GM23338 (cell line): ENCODE results near the gene ATP6V0E2. TPM values are rescaled to one million over a fixed set of nuclear protein-coding genes. Genes with fewer than 3 reads are reported as not detected.

Experiments used
- ATAC-seq: fragments of 200-7000 bp; cut with Tn5 transposase; 3 replicates; pipeline ENCODE4 v1.9.1; 2020
- DNase-seq: peaks from one replicate; pipeline ENCODE4 v3.0.0-alpha.2; 2015; ENCODE audit warnings: low spot score
- H2AFZ ChIP-seq: fragments of 200-600 bp; sonication (generic); 2 replicates; pipeline ENCODE4 v1.8.0; 2016; ENCODE audit warnings: antibody characterized with exemption, mild to moderate bottlenecking, moderate library complexity
- H3F3A ChIP-seq: fragments of 200-600 bp; sonication (generic); replicated peaks from 2 replicates; pipeline ENCODE4 v1.8.0; 2017; ENCODE audit warnings: antibody characterized with exemption, mixed run types, low read depth
- H3K27ac ChIP-seq: fragments of 200-600 bp; sonication (generic); 2 replicates; pipeline ENCODE4 v1.6.1; 2016; ENCODE audit warnings: low read depth
- H3K27me3 ChIP-seq: fragments of 200-600 bp; sonication (generic); 2 replicates; pipeline ENCODE4 v1.8.0; 2016; ENCODE audit warnings: mild to moderate bottlenecking, mixed run types, moderate library complexity; ENCODE audit not compliant: insufficient read depth
- H3K36me3 ChIP-seq: fragments of 200-600 bp; sonication (generic); 2 replicates; pipeline ENCODE4 v1.8.0; 2016; ENCODE audit warnings: mild to moderate bottlenecking; ENCODE audit not compliant: insufficient read depth
- H3K4me1 ChIP-seq: fragments of 200-600 bp; sonication (generic); 2 replicates; pipeline ENCODE4 v1.8.0; 2016; ENCODE audit warnings: mild to moderate bottlenecking, moderate library complexity; ENCODE audit not compliant: insufficient read depth
- H3K4me2 ChIP-seq: fragments of 200-600 bp; sonication (generic); 2 replicates; pipeline ENCODE4 v1.7.1; 2017; ENCODE audit warnings: mixed run types
- H3K4me3 ChIP-seq: fragments of 200-600 bp; sonication (generic); 2 replicates; pipeline ENCODE4 v1.6.1; 2016; ENCODE audit warnings: mixed run types
- H3K79me2 ChIP-seq: fragments of 200-600 bp; sonication (generic); replicated peaks from 2 replicates; pipeline ENCODE4 v1.8.0; 2017; ENCODE audit warnings: mild to moderate bottlenecking; ENCODE audit not compliant: insufficient read depth
- H3K9me2 ChIP-seq: fragments of 200-600 bp; sonication (generic); 2 replicates; pipeline ENCODE4 v1.8.0; 2017; ENCODE audit not compliant: insufficient read depth
- H4K20me1 ChIP-seq: fragments of 200-600 bp; sonication (generic); replicated peaks from 2 replicates; pipeline ENCODE4 v1.8.0; 2017; ENCODE audit warnings: mild to moderate bottlenecking; ENCODE audit not compliant: insufficient read depth
- H3K27ac Mint-ChIP-seq: 2 replicates; pipeline ENCODE4 v1.8.0; 2020; ENCODE audit warnings: inconsistent platforms, mild to moderate bottlenecking, moderate library complexity, mixed read lengths
- H3K27me3 Mint-ChIP-seq: 3 replicates; pipeline ENCODE4 v1.8.0; 2022; ENCODE audit warnings: low read depth, mild to moderate bottlenecking, moderate library complexity, mixed read lengths, inconsistent platforms; ENCODE audit not compliant: insufficient read depth, poor library complexity
- H3K36me3 Mint-ChIP-seq: 3 replicates; pipeline ENCODE4 v1.8.0; 2021; ENCODE audit warnings: low read depth, mild to moderate bottlenecking, inconsistent platforms, moderate library complexity, mixed read lengths
- H3K4me1 Mint-ChIP-seq: 3 replicates; pipeline ENCODE4 v1.8.0; 2020; ENCODE audit warnings: mild to moderate bottlenecking, inconsistent platforms, mixed read lengths
- H3K4me3 Mint-ChIP-seq: 3 replicates; pipeline ENCODE4 v1.8.0; 2021; ENCODE audit warnings: moderate library complexity, mild to moderate bottlenecking, inconsistent platforms, mixed read lengths
- H3K9me3 Mint-ChIP-seq: 3 replicates; pipeline ENCODE4 v1.8.0; 2020; ENCODE audit warnings: moderate library complexity, mild to moderate bottlenecking, inconsistent platforms, mixed read lengths
- CREB1 ChIP-seq: fragments of 250-450 bp; sonication (Bioruptor Pico); IDR thresholded peaks from 2 replicates; pipeline ENCODE4 v1.5.0; 2020; ENCODE audit warnings: low read depth, mild to moderate bottlenecking, moderate library complexity
- NANOG ChIP-seq: IDR thresholded peaks from 2 replicates; pipeline ENCODE4 v1.6.1; 2016; ENCODE audit warnings: antibody characterized with exemption, borderline replicate concordance
- polyA plus RNA-seq: library from polyadenylated mRNA; unstranded; fragments of >200 nt; fragmentation: Nextera tagmentation; extraction: Ambion mirVana; gene quantifications from 2 replicates; pipeline ENCODE4 v1.2.1, GENCODE V29; 2016
- total RNA-seq: library from RNA; depleted of rRNA; stranded (reverse); fragments of >200 nt; shearing (Covaris generic); gene quantifications from 2 replicates; pipeline ENCODE4 v1.2.3, GENCODE V29; 2014
- TF ChIP-seq, protein P1 (sequence below), 2 experiments: fragments of 200-600 bp in 1 of 2; sonication (generic) in 1 of 2; conservative IDR thresholded peaks; 2 replicates each; pipeline versions ENCODE4 v1.5.1 to v1.6.1; 2016 to 2017; ENCODE audit warnings: antibody characterized with exemption in 2 of 2, low read depth in 2 of 2, mild to moderate bottlenecking in 2 of 2, moderate library complexity in 1 of 2
- TF ChIP-seq, protein P2 (sequence below): IDR thresholded peaks from one replicate; pipeline ENCODE4 v1.6.1; 2018; ENCODE audit warnings: antibody characterized with exemption; ENCODE audit not compliant: unreplicated experiment
- TF ChIP-seq, protein P3 (sequence below): fragments of 250-450 bp; sonication (Bioruptor Pico); IDR thresholded peaks from 2 replicates; pipeline ENCODE4 v1.5.0; 2020; ENCODE audit warnings: mild to moderate bottlenecking, moderate library complexity

The ATP6V0E2 gene
- total and polyA plus RNA-seq, 2 experiments from 2014 or later, result 15.6 to 34.7 TPM

DNA sequence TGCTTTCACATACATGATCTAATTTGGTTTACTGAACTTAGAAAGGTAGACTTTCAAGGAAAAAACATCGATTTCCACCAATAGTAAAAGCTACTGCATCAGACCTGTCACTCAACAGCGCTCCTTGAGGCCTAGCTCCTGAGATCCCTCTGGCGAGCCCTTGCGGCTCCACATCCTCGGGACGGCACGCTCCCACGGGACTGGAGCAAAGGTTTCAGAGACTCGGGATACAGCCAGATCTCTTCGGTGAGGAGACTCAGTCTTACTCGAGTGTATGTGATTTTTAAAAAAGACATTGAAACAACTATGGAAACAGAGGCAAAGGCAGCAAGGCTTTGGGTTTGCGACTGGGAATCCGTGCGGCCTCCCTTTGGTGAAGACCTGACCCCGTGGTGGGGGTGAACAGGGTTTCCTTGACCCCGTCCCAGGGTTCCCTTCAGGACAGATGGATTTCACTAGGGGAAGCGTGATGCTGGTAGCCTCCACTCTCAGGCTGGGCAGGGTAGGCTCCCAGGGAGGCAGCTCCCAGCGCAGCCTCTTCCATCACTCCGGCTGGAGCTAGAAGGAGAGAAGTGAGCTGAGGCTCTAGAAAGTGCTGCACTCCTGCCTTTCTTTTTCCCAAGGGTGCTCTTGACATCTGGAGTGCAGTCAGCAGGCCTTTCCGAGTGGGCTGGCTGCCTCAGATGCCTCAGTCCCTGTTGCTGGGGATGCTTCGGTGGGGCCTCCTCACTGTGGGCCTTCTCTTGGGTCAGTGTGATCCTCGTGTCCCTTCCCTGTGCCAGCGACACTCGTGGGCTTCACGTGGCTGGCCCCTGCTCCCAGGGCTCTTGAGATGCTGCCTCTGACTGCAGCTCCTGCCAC is 5.8 kb upstream of the ATP6V0E2 start:
- no peak overlapping the region for H3K4me2 ChIP-seq
- Mint-ChIP-seq H3K27me3 (peaks cover 7% of the 10 kb centered on the region), H3K4me1 (peaks cover 11% of the 10 kb centered on the region; the same call in 1 of the 3 replicates), H3K4me3 (no peak overlapping the region), H3K36me3 (no peaks in the 10 kb centered on the region), H3K27ac (no peak overlapping the region), H3K9me3 (no peaks in the 10 kb centered on the region)
- H3K79me2 ChIP-seq, result no peaks in the 10 kb centered on the region
- no peak overlapping the region for H2AFZ ChIP-seq
- H3F3A ChIP-seq, result peaks cover 7% of the 10 kb centered on the region; the same call in 1 of the 2 replicates
- TF ChIP-seq, protein P1, sequence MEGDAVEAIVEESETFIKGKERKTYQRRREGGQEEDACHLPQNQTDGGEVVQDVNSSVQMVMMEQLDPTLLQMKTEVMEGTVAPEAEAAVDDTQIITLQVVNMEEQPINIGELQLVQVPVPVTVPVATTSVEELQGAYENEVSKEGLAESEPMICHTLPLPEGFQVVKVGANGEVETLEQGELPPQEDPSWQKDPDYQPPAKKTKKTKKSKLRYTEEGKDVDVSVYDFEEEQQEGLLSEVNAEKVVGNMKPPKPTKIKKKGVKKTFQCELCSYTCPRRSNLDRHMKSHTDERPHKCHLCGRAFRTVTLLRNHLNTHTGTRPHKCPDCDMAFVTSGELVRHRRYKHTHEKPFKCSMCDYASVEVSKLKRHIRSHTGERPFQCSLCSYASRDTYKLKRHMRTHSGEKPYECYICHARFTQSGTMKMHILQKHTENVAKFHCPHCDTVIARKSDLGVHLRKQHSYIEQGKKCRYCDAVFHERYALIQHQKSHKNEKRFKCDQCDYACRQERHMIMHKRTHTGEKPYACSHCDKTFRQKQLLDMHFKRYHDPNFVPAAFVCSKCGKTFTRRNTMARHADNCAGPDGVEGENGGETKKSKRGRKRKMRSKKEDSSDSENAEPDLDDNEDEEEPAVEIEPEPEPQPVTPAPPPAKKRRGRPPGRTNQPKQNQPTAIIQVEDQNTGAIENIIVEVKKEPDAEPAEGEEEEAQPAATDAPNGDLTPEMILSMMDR (conservative IDR thresholded peaks at IDR 0.05; ENCODE audit: low read depth in 2 of 2), result 0 out of 4 replicates have a peak, but pooled peaks of 1 of the 2 experiments have one; percentile 8
- TF ChIP-seq, protein P2, sequence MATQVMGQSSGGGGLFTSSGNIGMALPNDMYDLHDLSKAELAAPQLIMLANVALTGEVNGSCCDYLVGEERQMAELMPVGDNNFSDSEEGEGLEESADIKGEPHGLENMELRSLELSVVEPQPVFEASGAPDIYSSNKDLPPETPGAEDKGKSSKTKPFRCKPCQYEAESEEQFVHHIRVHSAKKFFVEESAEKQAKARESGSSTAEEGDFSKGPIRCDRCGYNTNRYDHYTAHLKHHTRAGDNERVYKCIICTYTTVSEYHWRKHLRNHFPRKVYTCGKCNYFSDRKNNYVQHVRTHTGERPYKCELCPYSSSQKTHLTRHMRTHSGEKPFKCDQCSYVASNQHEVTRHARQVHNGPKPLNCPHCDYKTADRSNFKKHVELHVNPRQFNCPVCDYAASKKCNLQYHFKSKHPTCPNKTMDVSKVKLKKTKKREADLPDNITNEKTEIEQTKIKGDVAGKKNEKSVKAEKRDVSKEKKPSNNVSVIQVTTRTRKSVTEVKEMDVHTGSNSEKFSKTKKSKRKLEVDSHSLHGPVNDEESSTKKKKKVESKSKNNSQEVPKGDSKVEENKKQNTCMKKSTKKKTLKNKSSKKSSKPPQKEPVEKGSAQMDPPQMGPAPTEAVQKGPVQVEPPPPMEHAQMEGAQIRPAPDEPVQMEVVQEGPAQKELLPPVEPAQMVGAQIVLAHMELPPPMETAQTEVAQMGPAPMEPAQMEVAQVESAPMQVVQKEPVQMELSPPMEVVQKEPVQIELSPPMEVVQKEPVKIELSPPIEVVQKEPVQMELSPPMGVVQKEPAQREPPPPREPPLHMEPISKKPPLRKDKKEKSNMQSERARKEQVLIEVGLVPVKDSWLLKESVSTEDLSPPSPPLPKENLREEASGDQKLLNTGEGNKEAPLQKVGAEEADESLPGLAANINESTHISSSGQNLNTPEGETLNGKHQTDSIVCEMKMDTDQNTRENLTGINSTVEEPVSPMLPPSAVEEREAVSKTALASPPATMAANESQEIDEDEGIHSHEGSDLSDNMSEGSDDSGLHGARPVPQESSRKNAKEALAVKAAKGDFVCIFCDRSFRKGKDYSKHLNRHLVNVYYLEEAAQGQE, result no peak
- TF ChIP-seq, protein P3, sequence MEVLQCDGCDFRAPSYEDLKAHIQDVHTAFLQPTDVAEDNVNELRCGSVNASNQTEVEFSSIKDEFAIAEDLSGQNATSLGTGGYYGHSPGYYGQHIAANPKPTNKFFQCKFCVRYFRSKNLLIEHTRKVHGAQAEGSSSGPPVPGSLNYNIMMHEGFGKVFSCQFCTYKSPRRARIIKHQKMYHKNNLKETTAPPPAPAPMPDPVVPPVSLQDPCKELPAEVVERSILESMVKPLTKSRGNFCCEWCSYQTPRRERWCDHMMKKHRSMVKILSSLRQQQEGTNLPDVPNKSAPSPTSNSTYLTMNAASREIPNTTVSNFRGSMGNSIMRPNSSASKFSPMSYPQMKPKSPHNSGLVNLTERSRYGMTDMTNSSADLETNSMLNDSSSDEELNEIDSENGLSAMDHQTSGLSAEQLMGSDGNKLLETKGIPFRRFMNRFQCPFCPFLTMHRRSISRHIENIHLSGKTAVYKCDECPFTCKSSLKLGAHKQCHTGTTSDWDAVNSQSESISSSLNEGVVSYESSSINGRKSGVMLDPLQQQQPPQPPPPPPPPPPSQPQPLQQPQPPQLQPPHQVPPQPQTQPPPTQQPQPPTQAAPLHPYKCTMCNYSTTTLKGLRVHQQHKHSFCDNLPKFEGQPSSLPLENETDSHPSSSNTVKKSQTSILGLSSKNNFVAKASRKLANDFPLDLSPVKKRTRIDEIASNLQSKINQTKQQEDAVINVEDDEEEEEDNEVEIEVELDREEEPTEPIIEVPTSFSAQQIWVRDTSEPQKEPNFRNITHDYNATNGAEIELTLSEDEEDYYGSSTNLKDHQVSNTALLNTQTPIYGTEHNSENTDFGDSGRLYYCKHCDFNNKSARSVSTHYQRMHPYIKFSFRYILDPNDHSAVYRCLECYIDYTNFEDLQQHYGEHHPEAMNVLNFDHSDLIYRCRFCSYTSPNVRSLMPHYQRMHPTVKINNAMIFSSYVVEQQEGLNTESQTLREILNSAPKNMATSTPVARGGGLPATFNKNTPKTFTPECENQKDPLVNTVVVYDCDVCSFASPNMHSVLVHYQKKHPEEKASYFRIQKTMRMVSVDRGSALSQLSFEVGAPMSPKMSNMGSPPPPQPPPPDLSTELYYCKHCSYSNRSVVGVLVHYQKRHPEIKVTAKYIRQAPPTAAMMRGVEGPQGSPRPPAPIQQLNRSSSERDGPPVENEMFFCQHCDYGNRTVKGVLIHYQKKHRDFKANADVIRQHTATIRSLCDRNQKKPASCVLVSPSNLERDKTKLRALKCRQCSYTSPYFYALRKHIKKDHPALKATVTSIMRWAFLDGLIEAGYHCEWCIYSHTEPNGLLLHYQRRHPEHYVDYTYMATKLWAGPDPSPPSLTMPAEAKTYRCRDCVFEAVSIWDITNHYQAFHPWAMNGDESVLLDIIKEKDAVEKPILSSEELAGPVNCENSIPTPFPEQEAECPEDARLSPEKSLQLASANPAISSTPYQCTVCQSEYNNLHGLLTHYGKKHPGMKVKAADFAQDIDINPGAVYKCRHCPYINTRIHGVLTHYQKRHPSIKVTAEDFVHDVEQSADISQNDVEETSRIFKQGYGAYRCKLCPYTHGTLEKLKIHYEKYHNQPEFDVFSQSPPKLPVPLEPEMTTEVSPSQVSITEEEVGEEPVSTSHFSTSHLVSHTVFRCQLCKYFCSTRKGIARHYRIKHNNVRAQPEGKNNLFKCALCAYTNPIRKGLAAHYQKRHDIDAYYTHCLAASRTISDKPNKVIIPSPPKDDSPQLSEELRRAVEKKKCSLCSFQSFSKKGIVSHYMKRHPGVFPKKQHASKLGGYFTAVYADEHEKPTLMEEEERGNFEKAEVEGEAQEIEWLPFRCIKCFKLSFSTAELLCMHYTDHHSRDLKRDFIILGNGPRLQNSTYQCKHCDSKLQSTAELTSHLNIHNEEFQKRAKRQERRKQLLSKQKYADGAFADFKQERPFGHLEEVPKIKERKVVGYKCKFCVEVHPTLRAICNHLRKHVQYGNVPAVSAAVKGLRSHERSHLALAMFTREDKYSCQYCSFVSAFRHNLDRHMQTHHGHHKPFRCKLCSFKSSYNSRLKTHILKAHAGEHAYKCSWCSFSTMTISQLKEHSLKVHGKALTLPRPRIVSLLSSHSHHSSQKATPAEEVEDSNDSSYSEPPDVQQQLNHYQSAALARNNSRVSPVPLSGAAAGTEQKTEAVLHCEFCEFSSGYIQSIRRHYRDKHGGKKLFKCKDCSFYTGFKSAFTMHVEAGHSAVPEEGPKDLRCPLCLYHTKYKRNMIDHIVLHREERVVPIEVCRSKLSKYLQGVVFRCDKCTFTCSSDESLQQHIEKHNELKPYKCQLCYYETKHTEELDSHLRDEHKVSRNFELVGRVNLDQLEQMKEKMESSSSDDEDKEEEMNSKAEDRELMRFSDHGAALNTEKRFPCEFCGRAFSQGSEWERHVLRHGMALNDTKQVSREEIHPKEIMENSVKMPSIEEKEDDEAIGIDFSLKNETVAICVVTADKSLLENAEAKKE, result no peak
- TF ChIP-seq NANOG (no peak), CREB1 (CRISPR knock-in tag) (no peak)
- no peaks in the 10 kb centered on the region for H3K36me3 ChIP-seq
- peaks cover 6% of the 10 kb centered on the region; the same call in 1 of the 2 replicates for H3K4me1 ChIP-seq
- H4K20me1 ChIP-seq, result no peaks in the 10 kb centered on the region
- no peak overlapping the region for H3K27ac ChIP-seq
- peaks cover 10% of the 10 kb centered on the region; the same call in 1 of the 2 replicates for H3K27me3 ChIP-seq
- DNase-seq, result no peak
- no peaks in the 10 kb centered on the region for H3K9me2 ChIP-seq
- H3K4me3 ChIP-seq, result no peak overlapping the region
- ATAC-seq, result peak; percentile 52
